Loucy (cell line): Measurements from ENCODE around the gene COQ8B.

Experiments
- H2AFZ ChIP-seq: fragments of 200-600 bp; sonication (generic); 2 replicates; pipeline ENCODE4 v1.6.0; 2016; ENCODE audit warnings: antibody characterized with exemption, mild to moderate bottlenecking, low read length, moderate library complexity
- H3F3A ChIP-seq: fragments of 200-600 bp; 2 replicates; pipeline ENCODE4 v1.6.0; 2016; ENCODE audit warnings: antibody characterized with exemption, low read depth, mild to moderate bottlenecking
- H3K27me3 ChIP-seq: fragments of 200-600 bp; sonication (generic); 2 replicates; pipeline ENCODE4 v1.6.1; 2014; ENCODE audit warnings: low read length, mild to moderate bottlenecking; ENCODE audit not compliant: insufficient read depth, poor library complexity, severe bottlenecking
- H3K36me3 ChIP-seq: fragments of 200-600 bp; sonication (generic); 2 replicates; pipeline ENCODE4 v1.6.1; 2016; ENCODE audit warnings: low read length; ENCODE audit not compliant: insufficient read depth
- H3K4me1 ChIP-seq: fragments of 200-600 bp; sonication (generic); 2 replicates; pipeline ENCODE4 v1.5.1; 2014; ENCODE audit warnings: low read length, mild to moderate bottlenecking; ENCODE audit not compliant: insufficient read depth, poor library complexity, severe bottlenecking
- H3K4me2 ChIP-seq: fragments of 200-600 bp; sonication (generic); 2 replicates; pipeline ENCODE4 v1.6.0; 2014; ENCODE audit warnings: antibody characterized with exemption, low read length, low read depth, mild to moderate bottlenecking; ENCODE audit not compliant: poor library complexity, severe bottlenecking
- H3K4me3 ChIP-seq: fragments of 200-600 bp; sonication (generic); 2 replicates; pipeline ENCODE4 v1.5.1; 2014; ENCODE audit warnings: low read length, mild to moderate bottlenecking, mixed read lengths; ENCODE audit not compliant: poor library complexity, severe bottlenecking
- H3K79me2 ChIP-seq: fragments of 200-600 bp; sonication (generic); 2 replicates; pipeline ENCODE4 v1.6.1; 2014; ENCODE audit warnings: low read length; ENCODE audit not compliant: insufficient read depth
- H3K9ac ChIP-seq: fragments of 200-600 bp; sonication (generic); 2 replicates; pipeline ENCODE4 v1.6.0; 2014; ENCODE audit warnings: mild to moderate bottlenecking, low read depth, low read length, moderate library complexity; ENCODE audit not compliant: poor library complexity, severe bottlenecking
- H3K9me2 ChIP-seq: fragments of 200-600 bp; sonication (generic); replicated peaks from 2 replicates; pipeline ENCODE4 v1.6.1; 2016; ENCODE audit warnings: low read depth, low read length, mixed read lengths
- H3K9me3 ChIP-seq: fragments of 200-600 bp; sonication (generic); 2 replicates; pipeline ENCODE4 v1.6.1; 2014; ENCODE audit warnings: mild to moderate bottlenecking, antibody characterized with exemption, low read length, low read depth; ENCODE audit not compliant: insufficient read depth
- H4K20me1 ChIP-seq: fragments of 200-600 bp; sonication (generic); 2 replicates; pipeline ENCODE4 v1.6.0; 2014; ENCODE audit warnings: antibody characterized with exemption, low read length, mild to moderate bottlenecking; ENCODE audit not compliant: insufficient read depth, poor library complexity, severe bottlenecking
- CTCF ChIP-seq: fragments of 200-600 bp; sonication (generic); conservative IDR thresholded peaks from 2 replicates; pipeline ENCODE4 v1.5.1; 2014; ENCODE audit warnings: mild to moderate bottlenecking, antibody characterized with exemption, low read length
- EZH2phosphoT487 ChIP-seq: fragments of 200-600 bp; IDR thresholded peaks from 2 replicates; pipeline ENCODE4 v1.6.1; 2018; ENCODE audit warnings: antibody characterized with exemption, mild to moderate bottlenecking, moderate library complexity, borderline replicate concordance

The COQ8B gene

GRCh38 chr19:40745402-40745780, 28.7 kb upstream of the COQ8B start:
- Histone ChIP-seq H3K4me2 (no peak overlapping the region), H3K4me3 (no peak overlapping the region), H3K27me3 (no peaks in the 10 kb centered on the region), H3F3A (no peaks in the 10 kb centered on the region), H3K9me3 (no peaks in the 10 kb centered on the region), H3K4me1 (peaks cover 21% of the 10 kb centered on the region), H3K79me2 (peaks cover 28% of the 10 kb centered on the region), H4K20me1 (no peaks in the 10 kb centered on the region), H3K9ac (no peak overlapping the region), H3K9me2 (no peaks in the 10 kb centered on the region), H2AFZ (no peak overlapping the region), H3K36me3 (no peaks in the 10 kb centered on the region)
- TF ChIP-seq CTCF, result no peak
- TF ChIP-seq EZH2phosphoT487, result no peak

GRCh38 chr19:40744554-40745401, 28.1 kb upstream of the COQ8B start:
- Histone ChIP-seq H4K20me1 (no peaks in the 10 kb centered on the region), H3K27me3 (no peaks in the 10 kb centered on the region), H3K4me1 (peaks cover 17% of the 10 kb centered on the region), H3K4me2 (no peak overlapping the region), H2AFZ (no peak overlapping the region), H3F3A (no peaks in the 10 kb centered on the region), H3K79me2 (peaks cover 24% of the 10 kb centered on the region), H3K4me3 (no peak overlapping the region), H3K36me3 (no peaks in the 10 kb centered on the region), H3K9ac (no peak overlapping the region), H3K9me2 (no peaks in the 10 kb centered on the region), H3K9me3 (no peaks in the 10 kb centered on the region)
- no peak for TF ChIP-seq EZH2phosphoT487
- TF ChIP-seq CTCF, result peak; percentile 68

- H3K4me3 ChIP-seq, result no peak overlapping the region
- no peaks in the 10 kb centered on the region for H4K20me1 ChIP-seq
- no peaks in the 10 kb centered on the region for H3K27me3 ChIP-seq
- TF ChIP-seq EZH2phosphoT487 (no peak), CTCF (no peak)
- H2AFZ ChIP-seq, result no peak overlapping the region
- H3K36me3 ChIP-seq, result no peaks in the 10 kb centered on the region
- peaks cover 9% of the 10 kb centered on the region for H3K4me1 ChIP-seq
- H3K9me3 ChIP-seq, result no peaks in the 10 kb centered on the region
- H3F3A ChIP-seq, result no peaks in the 10 kb centered on the region
- H3K79me2 ChIP-seq, result peaks cover 15% of the 10 kb centered on the region
- H3K9me2 ChIP-seq, result no peaks in the 10 kb centered on the region
- no peak overlapping the region for H3K4me2 ChIP-seq
- no peak overlapping the region for H3K9ac ChIP-seq
Observed at GRCh38 chr19:40743926-40744325, 27.2 kb upstream of the COQ8B start.
